Effector memory CD4-positive, alpha-beta T cell (primary cell): Measurements from ENCODE around the gene BLOC1S6.
"Not testable (repeated sequence)": the region's sequence is repeated elsewhere in the genome, so short reads cannot be mapped to it uniquely, and the experiment has no call there.

ENCODE experiments used
- DNase-seq, 3 donors: peaks; one replicate each; pipeline ENCODE4 v3.0.0-alpha.2; 2020
- H3K27ac ChIP-seq: 2 replicates; pipeline ENCODE4 v1.7.0; 2013; ENCODE audit warnings: mild to moderate bottlenecking, low read length, moderate library complexity; ENCODE audit not compliant: insufficient read depth, poor library complexity, severe bottlenecking
- H3K27me3 ChIP-seq: replicated peaks from 2 replicates; pipeline ENCODE4 v1.7.0; 2013; ENCODE audit warnings: mild to moderate bottlenecking, low read length; ENCODE audit not compliant: insufficient read depth, control insufficient read depth, poor library complexity, severe bottlenecking
- H3K36me3 ChIP-seq: 2 replicates; pipeline ENCODE4 v1.7.0; 2013; ENCODE audit warnings: mild to moderate bottlenecking, low read length, moderate library complexity; ENCODE audit not compliant: control insufficient read depth, insufficient read depth
- H3K4me1 ChIP-seq: 2 replicates; pipeline ENCODE4 v1.7.0; 2013; ENCODE audit warnings: low read length, mild to moderate bottlenecking; ENCODE audit not compliant: control insufficient read depth, insufficient read depth, poor library complexity, severe bottlenecking
- H3K4me3 ChIP-seq: 2 replicates; pipeline ENCODE4 v1.7.0; 2013; ENCODE audit warnings: low read length, low read depth, mild to moderate bottlenecking; ENCODE audit not compliant: insufficient read depth, poor library complexity, severe bottlenecking
- H3K9me3 ChIP-seq: 2 replicates; pipeline ENCODE4 v1.7.0; 2013; ENCODE audit warnings: mild to moderate bottlenecking, low read length, moderate library complexity; ENCODE audit not compliant: control insufficient read depth

Gene BLOC1S6

DNA sequence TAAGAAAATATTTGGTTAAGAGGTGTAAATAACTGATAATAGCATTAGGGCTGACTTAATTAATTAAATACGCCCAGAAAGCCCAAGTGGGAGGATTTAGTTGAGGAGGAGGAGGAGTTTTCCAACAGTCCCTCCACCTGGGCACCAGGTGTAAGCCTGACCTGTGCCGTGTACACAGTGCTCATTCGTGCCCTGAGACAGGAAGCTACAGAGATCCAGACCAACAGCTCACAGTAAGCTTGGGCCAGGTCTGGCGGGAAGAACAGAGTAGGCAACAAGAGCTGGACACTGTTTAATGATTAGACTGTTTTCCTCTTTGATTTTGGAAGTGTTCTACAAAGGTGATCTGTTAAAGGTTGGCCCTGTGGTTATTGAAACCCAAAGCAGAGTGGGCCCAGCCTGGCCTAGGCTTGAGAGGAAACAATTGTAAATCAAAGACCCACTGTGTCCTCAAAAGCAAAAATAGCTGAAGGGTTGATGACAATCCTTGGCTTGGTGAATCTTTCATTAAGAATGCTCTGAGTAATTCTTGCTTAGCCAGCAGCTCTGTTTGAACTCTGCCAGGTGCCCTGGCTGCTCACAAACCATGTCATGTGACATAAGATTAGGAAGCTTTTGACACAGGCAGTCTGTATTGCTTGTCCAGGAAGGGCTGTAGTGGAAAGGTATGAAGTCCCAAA, 61.5 kb downstream of the BLOC1S6 start:
- Histone ChIP-seq H3K27ac (no peak overlapping the region), H3K9me3 (no peaks in the 10 kb centered on the region), H3K36me3 (no peaks in the 10 kb centered on the region), H3K27me3 (no peaks in the 10 kb centered on the region), H3K4me1 (peaks cover 22% of the 10 kb centered on the region), H3K4me3 (no peak overlapping the region)
- no peak for DNase-seq

DNA sequence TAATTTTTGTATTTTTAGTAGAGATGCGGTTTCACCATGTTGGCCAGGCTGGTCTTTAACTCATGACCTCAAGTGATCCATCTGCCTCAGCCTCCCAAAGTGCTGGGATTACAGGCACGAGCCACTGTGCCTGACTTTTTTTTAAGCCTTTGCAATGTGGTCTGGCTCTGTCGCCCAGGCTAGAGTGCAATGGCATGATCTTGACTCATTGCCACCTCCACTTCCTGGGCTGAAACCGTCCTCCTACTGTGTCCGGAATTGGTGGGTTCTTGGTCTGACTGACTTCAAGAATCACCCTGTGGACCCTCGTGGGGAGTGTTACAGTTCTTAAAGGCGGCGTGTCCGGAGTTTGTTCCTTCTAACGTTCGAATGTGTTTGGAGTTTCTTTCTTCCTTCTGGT, 62.8 kb downstream of the BLOC1S6 start:
- DNase-seq, H3K27ac ChIP-seq, H3K9me3 ChIP-seq, H3K27me3 ChIP-seq, H3K4me3 ChIP-seq, H3K36me3 ChIP-seq: not testable (repeated sequence)
- H3K4me1 ChIP-seq: peaks cover 17% of the 10 kb centered on the region

- Histone ChIP-seq H3K4me3 (no peak overlapping the region), H3K27ac (no peak overlapping the region), H3K36me3 (no peaks in the 10 kb centered on the region), H3K4me1 (peaks cover 10% of the 10 kb centered on the region), H3K27me3 (no peaks in the 10 kb centered on the region), H3K9me3 (no peaks in the 10 kb centered on the region)
- no peak for DNase-seq
These were observed 63.8 kb downstream of the BLOC1S6 start for GRCh38 chr15:45650889-45651525.

- H3K9me3 ChIP-seq: no peaks in the 10 kb centered on the region
- no peak for DNase-seq
- no peaks in the 10 kb centered on the region for H3K27me3 ChIP-seq
- H3K36me3 ChIP-seq: no peaks in the 10 kb centered on the region
- peaks cover 4% of the 10 kb centered on the region for H3K4me1 ChIP-seq
- no peak overlapping the region for H3K27ac ChIP-seq
- no peak overlapping the region for H3K4me3 ChIP-seq
These were observed 66.7 kb downstream of the BLOC1S6 start for GRCh38 chr15:45653702-45654424.

DNA sequence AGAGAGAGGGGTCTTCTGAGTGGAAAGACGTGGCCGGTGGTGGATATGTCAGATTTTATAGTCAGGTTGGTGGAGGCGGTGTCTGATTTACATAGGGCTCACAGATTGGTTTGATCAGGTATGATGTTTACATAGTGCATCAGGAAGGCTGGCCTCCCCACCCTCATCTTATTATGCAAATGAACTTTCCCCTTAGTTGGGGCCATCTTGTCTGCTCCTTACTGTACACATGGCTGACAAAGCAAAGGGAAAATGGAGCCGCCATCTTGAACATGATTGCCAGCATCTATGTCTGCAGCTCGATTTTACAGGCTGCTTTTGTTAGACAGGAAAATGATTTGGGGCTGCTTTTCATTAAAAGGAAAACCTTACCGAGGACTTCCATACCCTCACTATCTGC, 67.6 kb downstream of the BLOC1S6 start:
- Histone ChIP-seq H3K36me3 (peaks cover 3% of the 10 kb centered on the region), H3K9me3 (no peaks in the 10 kb centered on the region), H3K27ac (no peak overlapping the region), H3K4me1 (peaks cover 4% of the 10 kb centered on the region), H3K27me3 (no peaks in the 10 kb centered on the region), H3K4me3 (no peak overlapping the region)
- no peak for DNase-seq

DNA sequence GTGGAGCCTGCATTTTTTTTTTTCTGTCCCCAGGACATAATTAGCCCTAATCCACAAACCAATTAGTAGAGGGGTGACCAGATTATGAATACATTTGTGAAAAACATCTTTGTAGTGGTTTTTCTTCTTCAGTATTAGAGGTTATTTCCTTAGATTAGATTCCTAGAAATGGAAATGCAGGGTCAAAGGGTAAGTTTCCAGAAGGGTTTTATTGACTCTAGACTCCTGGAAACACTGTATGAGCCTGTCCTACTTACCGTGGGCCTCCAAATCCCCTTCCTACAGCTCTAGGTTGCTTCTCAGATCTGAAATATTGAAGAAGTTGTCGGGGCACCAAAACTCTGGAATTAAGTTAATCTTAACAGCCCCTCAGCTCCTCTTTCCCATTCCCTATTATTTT, 70.1 kb downstream of the BLOC1S6 start:
- H3K27me3 ChIP-seq: no peaks in the 10 kb centered on the region
- peaks cover 23% of the 10 kb centered on the region for H3K36me3 ChIP-seq
- no peak overlapping the region for H3K27ac ChIP-seq
- peaks cover 4% of the 10 kb centered on the region for H3K4me1 ChIP-seq
- no peak overlapping the region for H3K4me3 ChIP-seq
- H3K9me3 ChIP-seq: no peaks in the 10 kb centered on the region
- DNase-seq: no peak

DNA sequence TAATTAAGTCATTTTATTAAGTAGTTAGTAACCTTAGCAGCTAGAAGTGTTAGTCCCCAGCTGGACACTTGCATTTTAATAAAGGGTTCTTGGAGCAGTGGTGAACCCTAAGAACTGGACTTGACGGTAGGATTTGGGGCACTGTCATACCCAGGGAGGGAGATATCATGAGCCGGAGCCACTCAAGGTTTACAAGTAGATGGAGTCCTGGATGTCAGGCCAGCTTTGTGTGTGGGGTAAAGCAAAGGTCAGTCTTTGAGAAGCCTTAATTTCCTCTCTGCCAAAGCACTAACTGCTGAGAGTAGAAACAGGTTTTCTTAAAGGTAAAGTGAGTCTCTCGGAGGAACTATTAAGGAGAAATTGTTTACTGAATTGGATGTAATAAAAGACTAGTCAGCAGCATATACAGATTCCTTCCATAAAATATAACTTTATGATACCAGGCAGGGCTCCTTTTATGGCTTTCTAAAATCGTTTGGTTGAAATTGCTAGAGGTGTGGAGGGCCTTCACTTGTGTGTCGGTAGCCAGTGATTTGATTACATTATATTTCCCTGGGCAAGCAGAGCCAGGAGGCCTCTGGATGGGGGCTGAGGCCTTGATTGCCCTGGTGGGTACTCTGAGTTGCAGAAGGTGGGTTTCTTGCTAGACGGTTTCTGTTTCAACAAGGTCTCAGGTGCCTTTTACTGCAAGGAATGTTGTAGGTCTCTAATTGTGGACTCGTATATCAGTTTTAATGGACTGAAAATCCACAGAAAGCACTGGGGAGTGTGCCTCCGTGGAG, 70.8 kb downstream of the BLOC1S6 start:
- peaks cover 3% of the 10 kb centered on the region for H3K4me1 ChIP-seq
- H3K36me3 ChIP-seq: peaks cover 29% of the 10 kb centered on the region
- H3K9me3 ChIP-seq: no peaks in the 10 kb centered on the region
- no peak overlapping the region for H3K27ac ChIP-seq
- H3K27me3 ChIP-seq: no peaks in the 10 kb centered on the region
- DNase-seq: no peak
- H3K4me3 ChIP-seq: no peak overlapping the region
